Endometrial microvascular endothelial cells (primary cell): ENCODE results near the gene CMTM7. TPM values are rescaled to one million over a fixed set of nuclear protein-coding genes. Genes with fewer than 3 reads are reported as not detected.

ENCODE experiments used
- in situ Hi-C: cut with HindIII; loops from 2 replicates; pipeline ENCODE4 v1.10.0; 2017; ENCODE audit warnings: low sequenced_read_pairs, low pct_unique_long_range_greater_than_20kb; ENCODE audit errors: inconsistent ontology term
- total RNA-seq: library from RNA; depleted of rRNA; stranded (reverse); fragments of >200 nt; gene quantifications from one replicate; pipeline ENCODE4 v1.2.3, GENCODE V29; 2015; ENCODE audit errors: inconsistent ontology term

Gene CMTM7
- total RNA-seq, 1 donor from 2014 or later = 40.7 TPM

- in situ Hi-C loops = no loop called here
Measured at GRCh38 chr3:32498252-32498651, 106.6 kb downstream of the CMTM7 start.

- in situ Hi-C loops = no loop called here
Measured at GRCh38 chr3:32498992-32499391, 107.3 kb downstream of the CMTM7 start.

- in situ Hi-C loops = no loop called here
Measured at GRCh38 chr3:32499585-32499984, 107.9 kb downstream of the CMTM7 start.

GRCh38 chr3:32500231-32500630, 108.6 kb downstream of the CMTM7 start:
- in situ Hi-C loops = no loop called here

GRCh38 chr3:32500880-32501782, 109.5 kb downstream of the CMTM7 start:
- in situ Hi-C loops = no loop called here

GRCh38 chr3:32501783-32502117, 110.1 kb downstream of the CMTM7 start:
- in situ Hi-C loops = no loop called here

- in situ Hi-C loops = no loop called here
Measured at GRCh38 chr3:32502118-32502945, 110.7 kb downstream of the CMTM7 start, which contains the start of gene CMTM6. TSS of gene CMTM6 (minus strand) at chr3:32502852. CDS start at chr3:32502745, 107 bp downstream.

GRCh38 chr3:32502946-32503286, 111.3 kb downstream of the CMTM7 start:
- in situ Hi-C loops = no loop called here

Other genes with a start within 250 kb of the CMTM7 start
- 4.7 TPM for gene CMTM8, start 153.2 kb upstream of the CMTM7 start, total RNA-seq
- 102 TPM for gene CMTM6, start 111.0 kb downstream of the CMTM7 start, total RNA-seq
- gene DYNC1LI1, start 179.0 kb downstream of the CMTM7 start, total RNA-seq = 41.3 TPM